Astrocyte (in vitro differentiated cells and primary cell): Measurements from ENCODE around the gene GRB10.

Experiments used
- EZH2 ChIP-seq: IDR thresholded peaks from 2 replicates; pipeline ENCODE4 v1.6.1; 2012; ENCODE audit warnings: mild to moderate bottlenecking, low read length, inconsistent platforms; ENCODE audit not compliant: insufficient read depth
- TF ChIP-seq, protein P1 (sequence below): IDR thresholded peaks from 2 replicates; pipeline ENCODE4 v1.5.1; 2011; ENCODE audit warnings: low read depth, mild to moderate bottlenecking, inconsistent platforms, low read length, moderate library complexity; ENCODE audit not compliant: insufficient read depth

DNA sequence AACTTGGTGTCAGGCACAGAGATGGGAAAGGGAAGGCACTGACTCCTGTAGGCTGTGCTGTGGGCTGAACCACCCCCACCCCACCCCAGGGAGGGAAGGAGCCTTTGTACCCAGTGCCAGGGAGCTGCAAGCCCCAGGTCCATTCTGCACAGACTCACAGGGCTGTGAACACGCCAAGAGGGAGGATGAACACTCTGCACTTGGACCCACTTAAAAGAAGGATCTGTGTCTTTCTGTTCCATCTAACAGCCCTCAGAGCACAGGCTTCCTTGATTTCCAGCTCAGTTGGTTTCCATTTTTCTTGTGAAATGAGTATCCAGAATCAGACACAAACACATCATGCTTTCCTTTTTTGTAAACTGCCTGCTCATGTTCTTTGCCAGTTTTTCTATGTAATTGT, 84.9 kb downstream of the GRB10 start:
- TF ChIP-seq EZH2 = no peak
- TF ChIP-seq, protein P1, sequence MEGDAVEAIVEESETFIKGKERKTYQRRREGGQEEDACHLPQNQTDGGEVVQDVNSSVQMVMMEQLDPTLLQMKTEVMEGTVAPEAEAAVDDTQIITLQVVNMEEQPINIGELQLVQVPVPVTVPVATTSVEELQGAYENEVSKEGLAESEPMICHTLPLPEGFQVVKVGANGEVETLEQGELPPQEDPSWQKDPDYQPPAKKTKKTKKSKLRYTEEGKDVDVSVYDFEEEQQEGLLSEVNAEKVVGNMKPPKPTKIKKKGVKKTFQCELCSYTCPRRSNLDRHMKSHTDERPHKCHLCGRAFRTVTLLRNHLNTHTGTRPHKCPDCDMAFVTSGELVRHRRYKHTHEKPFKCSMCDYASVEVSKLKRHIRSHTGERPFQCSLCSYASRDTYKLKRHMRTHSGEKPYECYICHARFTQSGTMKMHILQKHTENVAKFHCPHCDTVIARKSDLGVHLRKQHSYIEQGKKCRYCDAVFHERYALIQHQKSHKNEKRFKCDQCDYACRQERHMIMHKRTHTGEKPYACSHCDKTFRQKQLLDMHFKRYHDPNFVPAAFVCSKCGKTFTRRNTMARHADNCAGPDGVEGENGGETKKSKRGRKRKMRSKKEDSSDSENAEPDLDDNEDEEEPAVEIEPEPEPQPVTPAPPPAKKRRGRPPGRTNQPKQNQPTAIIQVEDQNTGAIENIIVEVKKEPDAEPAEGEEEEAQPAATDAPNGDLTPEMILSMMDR = no peak
